ENCODE data around the gene CBX8. TPM values are rescaled to one million over a fixed set of nuclear protein-coding genes. Genes with fewer than 3 reads are reported as not detected.

CBX8 gene
- total RNA-seq, 1 donor from 2014 or later: 8.6 TPM

GRCh38 chr17:79839356-79840268 is 42.7 kb upstream of the CBX8 start, which contains the start of gene CBX4:
Gene CBX4, minus strand, starts transcription at chr17:79839440. Its CDS starts 189 bp downstream, at chr17:79839251.
- Mint-ChIP-seq H3K27me3 (ENCODE audit: low read depth) (peaks cover 20% of the 10 kb centered on the region), H3K36me3 (ENCODE audit: low read depth) (peaks cover 7% of the 10 kb centered on the region), H3K4me1 (ENCODE audit: low read depth) (peaks cover 14% of the 10 kb centered on the region), H3K9me3 (no peaks in the 10 kb centered on the region), H3K4me3 (ENCODE audit: low read depth) (peak within 1 kb of the TSS; percentile 88), H3K27ac (peak within 1 kb of the TSS; percentile 81)
- peak; percentile 82 for DNase-seq (ENCODE audit: low spot score)
- intact Hi-C loops (cut with micrococcal nuclease): loop anchor here (1.0 to 10.0 kb wide), 6 partner anchors 29 to 1558 kb away; partner anchors contain the start of genes BAHCC1 and CBX8

GRCh38 chr17:79838522-79839274 is 41.8 kb upstream of the CBX8 start:
- Mint-ChIP-seq H3K27me3 (ENCODE audit: low read depth) (peaks cover 20% of the 10 kb centered on the region), H3K4me3 (ENCODE audit: low read depth) (peak overlapping the region; percentile 88), H3K4me1 (ENCODE audit: low read depth) (peaks cover 15% of the 10 kb centered on the region), H3K36me3 (ENCODE audit: low read depth) (peaks cover 11% of the 10 kb centered on the region), H3K9me3 (no peaks in the 10 kb centered on the region), H3K27ac (peak overlapping the region; percentile 81)
- intact Hi-C loops (cut with micrococcal nuclease): loop anchor here (1.0 to 2.0 kb wide), 2 partner anchors 28 to 42 kb away; partner anchors contain the start of gene CBX8
- peak; percentile 56 for DNase-seq (ENCODE audit: low spot score)

- no peaks in the 10 kb centered on the region for H3K9me3 Mint-ChIP-seq
- peak overlapping the region; percentile 88 for H3K4me3 Mint-ChIP-seq (ENCODE audit: low read depth)
- intact Hi-C loops (cut with micrococcal nuclease): loop anchor here (2.0 kb wide), 1 partner anchor 41 kb away; the partner anchor contains the start of gene CBX8
- H3K36me3 Mint-ChIP-seq (ENCODE audit: low read depth): peaks cover 17% of the 10 kb centered on the region
- peak overlapping the region; percentile 81 for H3K27ac Mint-ChIP-seq
- DNase-seq (ENCODE audit: low spot score): no peak
- H3K4me1 Mint-ChIP-seq (ENCODE audit: low read depth): peaks cover 17% of the 10 kb centered on the region
- peaks cover 17% of the 10 kb centered on the region for H3K27me3 Mint-ChIP-seq (ENCODE audit: low read depth)
Observed at GRCh38 chr17:79837888-79838521, 41.1 kb upstream of the CBX8 start.

GRCh38 chr17:79836972-79837887 is 40.4 kb upstream of the CBX8 start:
- Mint-ChIP-seq H3K4me3 (ENCODE audit: low read depth) (peak overlapping the region; percentile 88), H3K9me3 (no peaks in the 10 kb centered on the region), H3K36me3 (ENCODE audit: low read depth) (peaks cover 19% of the 10 kb centered on the region), H3K27ac (no peak overlapping the region), H3K4me1 (ENCODE audit: low read depth) (peaks cover 14% of the 10 kb centered on the region), H3K27me3 (ENCODE audit: low read depth) (peaks cover 9% of the 10 kb centered on the region)
- DNase-seq (ENCODE audit: low spot score): peak; percentile 46
- intact Hi-C loops (cut with micrococcal nuclease): no loop called here

- peaks cover 19% of the 10 kb centered on the region for H3K36me3 Mint-ChIP-seq (ENCODE audit: low read depth)
- peaks cover 12% of the 10 kb centered on the region for H3K4me1 Mint-ChIP-seq (ENCODE audit: low read depth)
- peak overlapping the region; percentile 62 for H3K4me3 Mint-ChIP-seq (ENCODE audit: low read depth)
- H3K9me3 Mint-ChIP-seq: no peaks in the 10 kb centered on the region
- intact Hi-C loops (cut with micrococcal nuclease): no loop called here
- peaks cover 6% of the 10 kb centered on the region for H3K27me3 Mint-ChIP-seq (ENCODE audit: low read depth)
- DNase-seq (ENCODE audit: low spot score): no peak
- H3K27ac Mint-ChIP-seq: no peak overlapping the region
Observed at GRCh38 chr17:79836510-79836971, 39.7 kb upstream of the CBX8 start.

- H3K9me3 Mint-ChIP-seq: no peaks in the 10 kb centered on the region
Observed at GRCh38 chr17:79835953-79836509, 39.2 kb upstream of the CBX8 start.

GRCh38 chr17:79835470-79835899 is 38.6 kb upstream of the CBX8 start:
- intact Hi-C loops (cut with micrococcal nuclease): no loop called here
- Mint-ChIP-seq H3K27ac (no peak overlapping the region), H3K36me3 (ENCODE audit: low read depth) (peaks cover 19% of the 10 kb centered on the region), H3K27me3 (ENCODE audit: low read depth) (peaks cover 6% of the 10 kb centered on the region), H3K9me3 (no peaks in the 10 kb centered on the region), H3K4me1 (ENCODE audit: low read depth) (peaks cover 12% of the 10 kb centered on the region), H3K4me3 (ENCODE audit: low read depth) (no peak overlapping the region)
- no peak for DNase-seq (ENCODE audit: low spot score)

More at GRCh38 chr17:79835953-79836509, 39.2 kb upstream of the CBX8 start:
- peaks cover 19% of the 10 kb centered on the region for H3K36me3 Mint-ChIP-seq (ENCODE audit: low read depth)
- intact Hi-C loops (cut with micrococcal nuclease): no loop called here
- H3K4me1 Mint-ChIP-seq (ENCODE audit: low read depth): peaks cover 12% of the 10 kb centered on the region
- peaks cover 8% of the 10 kb centered on the region for H3K27me3 Mint-ChIP-seq (ENCODE audit: low read depth)
- no peak for DNase-seq (ENCODE audit: low spot score)
- no peak overlapping the region for H3K4me3 Mint-ChIP-seq (ENCODE audit: low read depth)
- H3K27ac Mint-ChIP-seq: no peak overlapping the region

- Mint-ChIP-seq H3K9me3 (no peaks in the 10 kb centered on the region), H3K27me3 (ENCODE audit: low read depth) (peaks cover 3% of the 10 kb centered on the region), H3K4me1 (ENCODE audit: low read depth) (peaks cover 12% of the 10 kb centered on the region), H3K4me3 (ENCODE audit: low read depth) (no peak overlapping the region), H3K27ac (no peak overlapping the region), H3K36me3 (ENCODE audit: low read depth) (peaks cover 19% of the 10 kb centered on the region)
- DNase-seq (ENCODE audit: low spot score): peak; percentile 36
- intact Hi-C loops (cut with micrococcal nuclease): no loop called here
Observed at GRCh38 chr17:79834565-79835469, 37.9 kb upstream of the CBX8 start.

GRCh38 chr17:79833744-79834564 is 37.1 kb upstream of the CBX8 start:
- peaks cover 19% of the 10 kb centered on the region for H3K36me3 Mint-ChIP-seq (ENCODE audit: low read depth)
- DNase-seq (ENCODE audit: low spot score): no peak
- H3K27me3 Mint-ChIP-seq (ENCODE audit: low read depth): peaks cover 2% of the 10 kb centered on the region
- H3K27ac Mint-ChIP-seq: no peak overlapping the region
- H3K4me1 Mint-ChIP-seq (ENCODE audit: low read depth): peaks cover 15% of the 10 kb centered on the region
- H3K9me3 Mint-ChIP-seq: no peaks in the 10 kb centered on the region
- no peak overlapping the region for H3K4me3 Mint-ChIP-seq (ENCODE audit: low read depth)
- intact Hi-C loops (cut with micrococcal nuclease): no loop called here

GRCh38 chr17:79833110-79833450 is 36.2 kb upstream of the CBX8 start:
- Mint-ChIP-seq H3K27ac (no peak overlapping the region), H3K4me3 (ENCODE audit: low read depth) (no peak overlapping the region)
- intact Hi-C loops (cut with micrococcal nuclease): no loop called here

More at GRCh38 chr17:79833110-79833450, 36.2 kb upstream of the CBX8 start:
- Mint-ChIP-seq H3K9me3 (no peaks in the 10 kb centered on the region), H3K27me3 (ENCODE audit: low read depth) (peaks cover 2% of the 10 kb centered on the region), H3K4me1 (ENCODE audit: low read depth) (peaks cover 17% of the 10 kb centered on the region), H3K36me3 (ENCODE audit: low read depth) (peaks cover 19% of the 10 kb centered on the region)
- no peak for DNase-seq (ENCODE audit: low spot score)

All from activated T-helper 2 cell treated with anti-CD3 and anti-CD28 coated beads, Interferon-gamma antibody, Interleukin-2, Interleukin-4, amounts not matched to agents 10 μg/mL and 5 μg/mL and 100 μg/mL, durations not matched to agents 14 hours and 24 hours and 36 hours (primary cell).